T-helper 1 cell treated with Interleukin-12 subunit alpha and Interleukin-12 subunit beta and Interleukin-4 antibody, amounts not matched to agents 30 ng/mL and 1 ng/mL, for 36 hours (primary cell): ENCODE results near the gene GPR108. TPM values are rescaled to one million over a fixed set of nuclear protein-coding genes. Genes with fewer than 3 reads are reported as not detected.
"Not testable (repeated sequence)": the region's sequence is repeated elsewhere in the genome, so short reads cannot be mapped to it uniquely, and the experiment has no call there.

Source experiments
- intact Hi-C: fragments of 100-400 bp; cut with micrococcal nuclease; formaldehyde crosslinking; loops from one replicate; pipeline ENCODE4 v1.15.1; 2024
- total RNA-seq: library from RNA; stranded (reverse); gene quantifications from 2 replicates; pipeline ENCODE4 v1.2.3, GENCODE V29; 2022

The GPR108 gene
- total RNA-seq, 1 donor from 2014 or later, result 100.0 TPM

DNA sequence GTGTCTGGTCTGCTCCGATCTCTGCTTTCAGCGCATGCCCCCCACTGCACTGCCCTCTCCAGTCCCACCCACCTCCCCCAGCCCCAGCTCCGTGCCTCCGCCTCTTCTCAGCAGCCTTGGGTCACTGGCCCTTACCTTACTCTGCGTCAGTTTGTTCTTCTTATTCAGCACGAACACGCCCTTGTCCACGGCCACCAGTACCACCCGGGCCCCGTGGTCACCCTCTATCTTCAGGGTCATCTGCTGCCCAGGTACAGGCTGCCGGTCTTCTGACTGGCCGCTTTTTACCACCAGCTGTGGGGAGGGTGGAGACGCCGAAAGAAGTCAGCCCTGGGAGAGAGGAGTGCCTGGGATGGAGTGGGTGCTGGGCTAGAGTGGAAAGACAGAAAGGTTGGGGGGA is 27.8 kb downstream of the GPR108 start:
- intact Hi-C loops, result no loop called here

DNA sequence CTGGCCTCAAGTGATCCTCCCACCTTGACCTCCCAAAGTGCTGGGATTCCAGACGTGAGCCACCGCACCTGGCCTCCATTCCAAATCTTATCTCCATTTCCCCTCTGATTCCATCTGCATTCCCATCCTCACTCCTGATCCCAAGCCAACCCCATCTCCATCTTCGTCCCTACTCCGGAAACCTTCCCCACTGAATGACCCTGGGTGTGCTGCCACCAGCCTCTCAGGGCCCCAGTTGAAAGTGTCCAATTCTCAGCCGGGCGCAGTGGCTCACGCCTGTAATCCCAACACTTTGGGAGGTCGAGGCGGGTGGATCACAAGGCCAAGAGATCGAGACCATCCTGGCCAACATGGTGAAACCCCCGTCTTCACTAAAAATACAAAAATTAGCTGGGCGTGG is 28.5 kb downstream of the GPR108 start:
- intact Hi-C loops, result not testable (repeated sequence)

DNA sequence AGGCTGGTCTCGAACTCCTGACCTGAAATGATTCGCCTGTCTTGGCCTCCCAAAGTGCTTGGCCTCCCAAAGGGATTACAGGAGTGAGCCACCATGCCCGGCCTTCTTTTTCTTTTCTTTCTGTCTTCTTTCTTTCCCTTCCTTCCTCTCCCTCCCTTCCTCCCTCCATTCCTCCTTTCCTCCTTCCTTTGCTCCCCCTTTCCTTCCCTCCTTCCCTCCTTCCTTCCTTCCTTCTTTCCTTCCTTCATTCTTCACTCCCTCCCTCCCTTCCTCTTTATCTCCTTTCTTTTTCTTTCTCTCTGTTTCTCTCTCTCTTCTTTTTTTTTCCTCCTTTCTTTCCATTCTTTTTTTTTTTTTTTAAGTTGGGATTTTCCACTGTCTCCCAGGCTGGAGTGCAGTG is 29.0 kb downstream of the GPR108 start:
- intact Hi-C loops, result no loop called here

DNA sequence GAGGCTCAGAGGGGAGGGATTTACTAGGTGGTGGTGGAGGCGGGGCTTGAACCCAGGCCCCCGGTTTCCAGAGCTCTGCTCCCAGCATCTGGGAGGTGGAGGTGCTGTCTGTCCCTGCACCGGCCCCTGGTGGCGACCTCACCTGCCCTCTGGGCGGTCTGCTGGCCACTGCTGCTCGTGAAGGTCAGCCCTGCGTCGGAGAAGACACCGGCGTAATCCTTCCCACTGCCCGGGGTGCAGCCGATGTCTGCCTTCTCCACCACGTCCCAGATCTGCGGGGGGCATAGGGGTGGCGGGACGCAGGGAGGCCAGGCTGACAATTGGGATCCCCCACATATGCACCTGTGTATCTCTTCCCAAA is 29.7 kb downstream of the GPR108 start:
- intact Hi-C loops, result no loop called here

DNA sequence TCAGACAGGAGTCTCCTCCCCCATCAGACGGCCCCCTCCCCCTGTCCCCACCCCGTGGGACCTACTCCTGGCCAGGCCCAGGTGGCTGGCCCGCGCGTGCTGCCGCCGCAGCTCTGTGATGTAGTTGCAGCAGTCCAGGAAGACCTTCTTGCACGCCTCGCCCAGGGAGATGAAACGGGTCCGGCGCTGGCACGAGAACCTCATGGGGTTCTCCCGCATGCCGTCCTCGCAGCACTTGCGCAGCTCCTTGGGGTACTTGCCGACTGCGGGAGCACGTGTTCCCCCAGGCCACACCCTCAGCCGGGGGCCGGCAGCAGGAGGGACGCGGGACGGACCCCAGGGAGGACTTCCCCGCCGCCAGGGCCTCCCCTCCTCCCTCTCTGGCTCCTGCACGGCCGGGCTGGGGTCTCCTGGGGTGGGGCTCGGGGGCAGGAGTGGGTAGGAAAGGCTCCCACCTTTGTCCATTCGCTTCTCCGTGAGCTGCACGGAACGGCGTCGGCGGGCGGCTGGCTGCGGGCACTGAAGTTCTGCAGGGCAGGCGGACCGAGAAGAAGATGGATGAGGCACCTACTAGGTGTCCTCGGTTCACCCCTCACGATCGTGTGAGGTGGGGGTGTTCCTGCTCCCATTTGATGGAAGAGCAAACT is 30.2 kb downstream of the GPR108 start:
- intact Hi-C loops, result no loop called here

DNA sequence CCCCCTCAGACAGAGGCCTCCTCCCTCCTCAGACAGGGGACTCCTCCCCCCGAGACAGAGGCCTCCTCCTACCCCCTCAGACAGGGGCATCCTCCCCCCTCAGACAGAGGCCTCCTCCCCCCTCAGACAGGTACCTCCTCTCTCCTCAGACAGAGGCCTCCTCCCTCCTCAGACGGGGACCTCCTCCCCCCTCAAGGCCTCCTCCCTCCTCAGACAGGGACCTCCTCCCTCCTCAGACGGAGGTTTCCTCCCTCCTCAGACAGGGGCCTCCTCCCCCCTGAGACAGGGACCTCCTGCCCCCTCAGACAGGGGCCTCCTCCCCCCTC is 30.8 kb downstream of the GPR108 start:
- intact Hi-C loops, result no loop called here

DNA sequence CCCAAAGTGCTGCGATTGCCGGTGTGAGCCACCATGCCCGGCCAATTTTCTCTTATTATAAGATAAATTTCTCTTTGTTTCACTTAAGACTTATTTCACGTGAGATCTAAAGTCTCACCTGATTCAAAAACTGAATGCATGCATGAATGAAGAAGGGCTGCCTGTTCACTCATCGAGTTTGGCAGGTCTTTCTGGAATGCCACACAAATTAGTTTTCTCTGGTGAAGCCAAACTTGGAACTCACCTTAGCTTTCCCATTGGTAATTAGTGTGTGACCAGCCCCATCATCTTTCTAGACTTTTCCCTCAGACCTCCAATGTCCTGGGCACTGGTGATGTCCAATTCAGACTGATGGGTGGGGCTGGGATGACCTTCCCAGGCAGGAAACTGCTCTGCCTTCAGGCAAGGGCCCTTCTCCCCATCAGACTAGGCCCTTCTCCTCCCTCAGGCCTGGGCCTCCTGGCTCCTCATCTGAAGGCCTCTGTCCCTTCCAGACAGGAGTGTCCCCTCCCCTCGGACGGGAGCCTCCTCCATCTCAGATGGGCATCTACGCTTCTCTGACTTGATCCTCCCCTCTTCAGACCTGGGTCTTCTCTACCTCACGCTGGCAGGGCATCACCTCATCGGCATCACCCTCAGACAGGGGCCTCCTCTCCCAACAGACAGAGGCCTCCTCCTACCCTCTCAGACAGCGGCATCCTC is 31.3 kb downstream of the GPR108 start:
- intact Hi-C loops, result no loop called here

DNA sequence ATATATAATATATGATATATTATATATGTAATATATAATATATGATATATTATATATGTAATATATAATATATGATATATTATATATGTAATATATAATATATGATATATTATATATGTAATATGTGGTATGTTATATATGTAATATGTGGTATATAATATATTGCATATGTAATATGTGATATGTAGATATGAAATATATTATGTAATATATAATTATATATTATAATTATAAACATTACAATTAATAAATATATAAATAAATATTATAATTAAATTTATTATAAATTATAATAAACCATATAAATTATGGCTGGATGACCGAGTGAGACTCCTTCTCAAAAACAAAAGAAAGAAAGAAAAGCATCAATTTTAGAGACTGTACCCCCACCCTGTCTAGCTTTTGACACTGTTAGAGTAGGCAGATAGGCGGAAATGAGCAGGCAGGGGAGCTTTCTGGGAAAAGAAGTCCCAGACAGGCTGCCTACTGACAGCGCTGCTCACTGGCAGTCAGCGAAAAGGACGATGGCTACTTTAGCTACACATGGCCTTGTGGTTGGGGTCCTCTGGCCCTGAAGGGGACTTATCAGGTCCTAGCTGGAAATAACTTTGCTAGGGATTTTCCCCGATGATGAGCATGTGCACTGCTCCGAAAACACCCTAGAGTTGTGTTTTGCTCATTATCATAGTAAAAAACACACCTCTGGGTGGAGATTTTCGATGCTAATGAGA is 36.6 kb downstream of the GPR108 start:
- intact Hi-C loops, result no loop called here

DNA sequence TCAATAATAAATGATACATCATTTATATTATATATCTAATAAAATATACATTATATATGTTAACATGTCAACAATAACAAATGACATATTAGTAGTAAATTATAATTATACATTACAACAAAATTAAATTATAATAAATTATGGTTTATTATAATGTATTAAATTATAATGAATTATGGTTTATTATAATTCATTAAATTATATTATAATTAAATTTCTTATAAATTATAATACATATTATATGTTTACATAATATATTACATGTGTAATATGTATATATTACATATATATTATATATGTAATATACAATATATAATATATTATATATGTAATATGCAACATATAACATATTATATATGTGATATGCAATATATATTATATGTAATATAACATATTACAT is 37.4 kb downstream of the GPR108 start:
- intact Hi-C loops, result no loop called here

DNA sequence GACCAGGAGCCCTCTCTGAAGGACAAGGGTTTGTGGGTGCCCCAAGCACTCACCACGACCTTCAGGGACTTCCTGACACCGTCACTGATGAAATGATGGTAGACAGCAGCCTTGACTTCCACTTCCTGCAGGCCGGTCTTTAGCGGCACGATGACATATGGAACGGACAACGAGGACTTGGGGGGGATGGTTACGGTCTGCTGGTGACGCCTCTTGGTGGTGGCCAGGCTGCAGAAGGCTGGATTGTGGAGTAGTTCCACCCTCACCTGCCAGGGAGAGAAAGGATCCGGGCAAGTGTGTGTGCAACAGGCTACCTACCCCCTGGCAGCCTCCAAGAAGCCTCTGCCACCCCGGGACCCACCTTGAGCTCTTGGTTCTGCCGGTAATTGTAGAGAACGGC is 40.1 kb downstream of the GPR108 start:
- intact Hi-C loops, result no loop called here

DNA sequence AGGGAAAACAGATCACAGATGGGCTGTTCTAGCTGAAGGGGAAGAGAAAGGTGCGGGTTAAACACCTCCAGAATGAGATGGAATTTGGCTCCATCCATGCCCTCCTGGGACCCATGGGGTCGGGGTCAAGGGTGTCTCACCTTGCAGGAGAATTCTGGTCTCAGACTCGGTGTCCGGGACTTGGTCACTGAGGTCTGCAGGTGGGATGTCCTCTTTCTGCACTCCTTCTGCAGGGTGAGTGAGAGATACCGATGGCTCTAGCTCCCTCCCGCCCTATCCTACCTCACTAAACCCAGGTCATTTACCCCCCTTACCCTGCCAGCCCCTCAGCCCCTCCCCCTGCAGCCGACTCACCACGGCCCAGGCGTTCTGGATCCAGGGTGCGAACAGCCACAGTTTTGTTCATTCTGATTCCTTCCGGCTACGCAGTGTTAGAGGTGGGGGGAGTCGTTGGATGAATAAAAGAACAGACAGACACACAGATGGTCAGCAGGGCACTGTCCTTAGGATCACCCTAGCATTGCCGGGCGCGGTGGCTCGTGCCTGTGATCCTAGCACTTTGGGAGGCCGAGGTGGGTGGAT is 41.0 kb downstream of the GPR108 start:
- intact Hi-C loops, result no loop called here

DNA sequence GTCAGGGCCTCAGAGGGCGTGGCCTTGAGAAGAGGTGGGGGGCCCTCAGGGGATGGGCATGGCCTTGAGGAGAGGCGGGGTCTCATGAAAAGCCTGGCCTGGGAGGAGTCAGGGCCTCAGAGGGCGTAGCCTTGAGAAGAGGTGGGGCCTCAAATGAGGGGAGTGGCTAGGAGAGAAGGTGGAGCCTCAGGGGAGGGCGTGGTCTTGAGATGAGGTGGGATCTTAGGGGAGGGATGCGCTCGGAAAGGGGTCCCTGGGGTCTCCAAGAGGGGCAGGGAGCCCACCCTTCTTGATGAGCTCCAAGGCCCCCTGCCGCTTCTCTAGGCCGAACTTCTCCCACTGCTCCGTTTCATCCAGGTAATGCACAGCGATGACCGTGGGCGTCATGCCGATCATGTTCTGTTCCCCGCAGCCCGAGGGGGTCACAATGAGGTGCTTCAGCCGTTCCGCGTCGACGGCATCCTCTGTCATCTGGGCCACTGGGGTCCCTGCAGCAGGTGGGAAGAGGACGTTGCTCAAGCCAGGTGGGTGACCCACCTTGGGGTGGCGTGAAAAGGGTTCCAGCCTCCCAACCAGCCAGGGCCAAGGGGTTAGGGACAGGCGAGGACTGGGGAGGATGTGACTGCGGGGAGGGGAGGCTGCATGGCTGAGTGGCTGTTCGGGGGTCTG is 43.1 kb downstream of the GPR108 start:
- intact Hi-C loops, result no loop called here

DNA sequence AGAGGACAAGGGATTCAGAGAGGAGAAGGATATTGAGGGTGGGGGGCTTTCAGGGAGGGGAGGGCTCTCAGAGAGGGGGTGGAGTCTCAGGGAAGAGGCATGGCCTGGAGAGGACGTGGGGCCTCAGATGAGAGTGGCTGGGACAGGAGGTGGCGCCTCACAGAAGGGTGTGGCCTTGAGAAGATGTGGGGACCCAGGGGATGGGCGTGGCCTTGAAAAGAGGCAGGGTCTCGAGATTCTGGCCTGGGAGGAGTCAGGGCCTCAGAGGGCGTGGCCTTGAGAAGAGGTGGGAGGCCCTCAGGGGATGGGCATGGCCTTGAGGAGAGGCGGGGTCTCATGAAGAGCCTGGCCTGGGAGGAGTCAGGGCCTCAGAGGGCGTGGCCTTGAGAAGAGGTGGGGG is 43.7 kb downstream of the GPR108 start:
- intact Hi-C loops, result no loop called here

DNA sequence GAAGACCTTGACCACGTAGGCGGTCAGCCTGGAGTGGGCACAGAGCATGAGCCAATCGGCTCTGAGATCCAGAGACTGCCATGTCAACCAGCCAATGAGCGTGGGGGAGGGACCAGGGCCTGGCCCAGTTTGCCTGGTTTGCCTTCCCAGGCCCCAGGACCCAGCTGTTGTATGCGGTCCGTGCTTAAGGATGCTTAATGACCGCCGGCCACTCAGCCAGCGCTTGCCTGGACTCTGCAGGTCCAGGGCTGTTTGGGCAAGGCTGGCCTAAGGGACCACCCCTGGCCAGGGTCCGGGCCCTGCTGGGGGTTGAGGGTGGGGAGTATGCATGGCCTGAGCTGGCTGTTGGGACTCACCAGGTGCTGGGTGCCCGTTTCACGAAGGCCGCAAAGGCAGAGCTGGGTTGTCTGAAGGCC is 44.3 kb downstream of the GPR108 start:
- intact Hi-C loops, result no loop called here

DNA sequence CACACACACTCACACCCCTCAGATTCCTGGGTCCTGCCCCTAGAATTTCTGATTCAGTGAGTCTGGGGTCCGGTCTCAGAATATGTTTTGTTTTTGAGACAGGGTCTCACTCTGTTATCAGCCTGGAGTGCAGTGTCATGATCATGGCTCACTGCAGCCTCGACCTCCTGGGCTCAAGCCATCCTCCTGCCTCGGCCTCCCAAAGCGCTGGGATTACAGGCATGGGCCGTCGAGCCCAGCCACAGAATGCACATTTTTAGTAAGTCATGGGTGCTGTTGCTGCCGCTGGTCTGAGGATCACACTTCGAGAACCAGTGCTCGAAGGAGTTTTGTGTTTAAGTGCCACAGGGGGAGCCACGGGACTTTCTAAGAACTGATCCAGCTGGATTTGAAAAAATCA is 45.4 kb downstream of the GPR108 start:
- intact Hi-C loops, result no loop called here

DNA sequence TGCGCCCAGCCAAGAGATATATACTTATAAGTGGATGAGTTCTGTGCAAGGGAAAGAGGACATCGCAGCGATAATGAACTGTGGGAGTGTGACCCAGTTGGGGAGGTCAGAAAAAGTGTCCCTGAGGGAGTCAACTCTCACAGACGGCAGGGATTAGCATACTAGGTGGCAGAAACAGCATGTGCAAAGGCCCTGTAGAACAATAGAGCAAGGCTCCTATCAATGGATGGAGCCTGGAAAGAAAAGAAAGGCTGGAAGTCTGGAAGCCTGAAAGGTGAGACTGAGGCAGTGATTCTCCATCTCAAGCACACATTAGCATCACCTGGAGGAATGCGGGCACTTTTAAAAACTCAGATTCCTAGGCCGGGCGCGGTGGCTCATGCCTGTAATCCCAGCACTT is 46.0 kb downstream of the GPR108 start:
- intact Hi-C loops, result no loop called here

DNA sequence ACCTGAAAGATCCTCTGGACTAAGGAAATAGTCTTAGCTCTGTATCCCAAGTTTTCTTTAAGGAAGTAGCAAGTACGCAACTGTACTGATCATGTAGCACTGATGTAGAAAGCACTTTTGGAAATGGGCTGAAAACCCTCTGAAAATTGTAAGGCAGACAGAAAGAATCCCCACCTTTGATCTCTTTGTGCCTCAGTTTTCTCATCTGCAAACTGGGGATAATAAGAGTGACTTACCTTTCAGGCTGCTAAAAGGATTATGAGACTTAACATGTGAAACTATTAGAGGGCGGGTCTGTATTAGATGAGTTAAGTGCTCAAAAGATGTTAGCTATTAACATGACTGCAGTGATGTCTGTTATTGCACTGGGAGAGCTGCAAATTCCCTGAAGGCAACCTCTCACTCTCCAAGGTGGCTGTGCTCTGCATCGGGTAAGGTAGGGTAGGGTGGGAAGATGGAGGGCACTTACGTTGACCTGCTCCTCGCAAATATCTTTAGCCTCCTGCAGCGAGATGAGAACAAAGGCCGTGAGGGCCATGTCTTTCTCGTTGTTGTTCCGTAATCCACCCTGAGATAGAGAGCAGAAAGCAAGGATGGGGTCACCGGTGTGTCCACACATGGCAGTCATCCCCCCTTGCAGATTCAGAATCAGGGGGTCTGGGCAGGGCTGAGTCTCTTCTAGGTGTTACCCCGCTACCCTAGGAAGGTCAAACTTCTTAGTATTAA is 47.1 kb downstream of the GPR108 start:
- intact Hi-C loops, result no loop called here

DNA sequence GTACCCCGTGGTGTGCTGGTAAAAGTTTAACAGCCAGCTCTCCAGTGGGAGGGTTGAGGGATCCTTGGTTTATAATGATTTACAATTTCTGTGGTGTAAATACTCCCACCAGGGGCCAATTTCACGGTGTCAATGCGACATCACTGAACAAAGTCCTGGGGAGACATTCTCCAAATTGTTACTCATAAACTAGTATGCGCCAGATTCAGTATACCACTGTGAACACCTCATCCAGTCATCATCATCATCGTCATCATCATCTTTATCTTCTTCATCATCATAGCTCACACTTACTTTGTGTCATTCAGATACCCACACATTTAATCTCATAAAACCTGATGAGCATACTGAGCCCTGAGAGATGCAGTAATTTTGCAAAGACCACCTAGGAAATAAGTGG is 50.3 kb downstream of the GPR108 start:
- intact Hi-C loops, result no loop called here

DNA sequence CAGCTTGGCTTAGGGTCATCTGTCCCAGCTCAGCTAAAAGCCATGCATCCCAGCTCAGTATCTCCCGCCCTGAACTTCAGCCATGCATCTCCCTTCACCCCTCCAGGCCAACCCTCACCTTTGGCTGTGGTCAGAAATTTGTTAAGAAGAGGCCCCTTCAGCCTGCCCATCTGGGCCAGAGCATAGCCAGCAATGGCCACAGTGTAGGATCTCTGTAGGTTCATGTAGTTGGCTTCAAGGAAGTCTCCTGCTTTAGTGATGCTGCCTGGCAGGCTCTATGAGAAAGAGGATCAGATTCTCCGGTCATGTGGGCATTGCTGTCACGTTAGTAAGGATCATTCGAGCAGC is 50.8 kb downstream of the GPR108 start:
- intact Hi-C loops, result no loop called here

DNA sequence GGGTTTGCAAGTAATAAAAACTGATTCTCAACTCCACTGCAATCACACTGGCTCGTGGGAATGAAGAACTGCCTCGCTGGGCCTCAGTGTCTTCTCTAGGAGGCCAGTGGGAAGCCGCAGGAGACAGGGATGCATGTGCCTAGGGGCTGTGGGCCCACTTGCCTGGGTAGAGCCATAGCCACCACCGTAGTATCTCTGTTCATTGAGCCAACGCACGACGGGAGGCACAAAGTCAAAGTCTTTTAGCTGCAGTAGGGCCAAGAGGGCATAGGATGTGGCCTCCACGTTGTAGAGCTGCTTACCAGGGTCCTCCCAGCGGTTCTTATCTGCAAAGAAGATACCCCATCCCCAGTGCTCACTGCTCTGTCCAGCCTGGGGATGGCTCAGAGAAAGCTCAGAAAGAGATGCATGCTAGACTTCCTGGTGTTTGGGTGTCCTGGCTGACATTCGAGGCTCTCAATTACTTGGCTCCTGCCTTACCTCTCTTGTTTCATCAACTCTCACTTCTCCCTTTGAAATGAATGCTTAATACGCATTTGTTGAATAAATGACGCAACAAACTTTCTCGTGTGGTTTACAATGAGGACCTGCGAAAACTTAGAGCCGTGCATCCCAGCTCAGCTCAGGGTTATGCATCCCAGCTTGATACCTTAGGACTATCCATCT is 51.3 kb downstream of the GPR108 start:
- intact Hi-C loops, result no loop called here

DNA sequence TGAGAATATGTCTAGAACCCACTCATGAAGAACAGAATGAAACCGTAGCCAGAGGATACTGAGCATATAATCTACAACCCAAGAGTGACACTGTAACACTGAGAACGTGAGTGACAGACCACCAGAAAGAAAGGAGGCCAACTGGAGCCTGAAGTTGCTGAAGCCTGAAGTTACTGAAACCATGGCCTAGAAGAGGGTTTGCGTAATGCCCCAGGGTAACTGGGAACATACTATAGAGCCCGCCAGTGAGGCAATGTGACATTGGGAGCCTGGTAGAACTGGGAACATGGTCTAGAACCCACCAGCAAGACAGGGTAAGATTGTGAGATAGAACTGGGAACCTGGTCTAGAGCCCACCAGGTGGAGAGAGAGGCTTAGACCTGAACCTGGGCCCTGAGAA is 51.9 kb downstream of the GPR108 start:
- intact Hi-C loops, result no loop called here
